Stimulated activated naive CD8-positive, alpha-beta T cell treated with anti-CD3 and anti-CD28 coated beads, Interleukin-15, amount 100 ng/mL, for 72 hours (primary cell): Measurements from ENCODE around the gene NT5C3A.

Experiments used
- ATAC-seq: fragments of 150-1000 bp; cut with Tn5 transposase; 2 replicates; pipeline ENCODE4 v1.10.0; 2021; ENCODE audit warnings: mild to moderate bottlenecking, moderate library complexity
- DNase-seq, 2 donors: peaks; one replicate each; pipeline ENCODE4 v3.0.0; 2021 to 2022
- H3K27ac Mint-ChIP-seq, 2 donors: one replicate each; pipeline ENCODE4 v1.8.0; 2022; ENCODE audit warnings: mild to moderate bottlenecking in 2 of 2, mixed read lengths in 2 of 2, moderate library complexity in 2 of 2
- H3K27me3 Mint-ChIP-seq: one replicate; pipeline ENCODE4 v1.8.0; 2022; ENCODE audit warnings: mixed read lengths
- H3K4me1 Mint-ChIP-seq: one replicate; pipeline ENCODE4 v1.8.0; 2022; ENCODE audit warnings: mild to moderate bottlenecking, mixed read lengths
- H3K4me3 Mint-ChIP-seq, 2 donors: one replicate each; pipeline ENCODE4 v1.8.0; 2022; ENCODE audit warnings: mild to moderate bottlenecking in 2 of 2, mixed read lengths in 2 of 2, moderate library complexity in 1 of 2
- H3K9me3 Mint-ChIP-seq, 2 donors: one replicate each; pipeline ENCODE4 v1.8.0; 2022; ENCODE audit warnings: mixed read lengths in 2 of 2

The NT5C3A gene

DNA sequence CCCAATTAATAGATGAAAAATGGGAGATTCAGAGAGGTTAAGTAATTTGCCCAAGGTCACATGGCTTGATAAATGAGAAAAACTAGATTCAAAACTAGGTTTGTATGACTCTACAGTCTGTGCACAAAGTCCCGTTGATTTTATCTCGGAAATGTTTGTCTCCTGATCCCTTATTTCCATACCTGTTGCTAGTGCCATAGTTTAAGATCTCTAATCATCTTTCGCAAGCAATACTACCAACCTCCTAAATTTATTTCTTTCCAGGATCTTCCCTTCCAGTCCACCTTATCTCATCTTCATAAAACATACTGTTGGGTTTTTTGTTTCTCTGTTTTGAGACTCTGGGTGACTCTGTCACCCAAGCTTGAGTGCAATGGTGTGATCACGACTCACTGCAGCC, 2.9 kb downstream of the NT5C3A start:
- no peak overlapping the region for H3K27ac Mint-ChIP-seq
- peaks cover 45% of the 10 kb centered on the region for H3K4me1 Mint-ChIP-seq
- no peak overlapping the region for H3K4me3 Mint-ChIP-seq

DNA sequence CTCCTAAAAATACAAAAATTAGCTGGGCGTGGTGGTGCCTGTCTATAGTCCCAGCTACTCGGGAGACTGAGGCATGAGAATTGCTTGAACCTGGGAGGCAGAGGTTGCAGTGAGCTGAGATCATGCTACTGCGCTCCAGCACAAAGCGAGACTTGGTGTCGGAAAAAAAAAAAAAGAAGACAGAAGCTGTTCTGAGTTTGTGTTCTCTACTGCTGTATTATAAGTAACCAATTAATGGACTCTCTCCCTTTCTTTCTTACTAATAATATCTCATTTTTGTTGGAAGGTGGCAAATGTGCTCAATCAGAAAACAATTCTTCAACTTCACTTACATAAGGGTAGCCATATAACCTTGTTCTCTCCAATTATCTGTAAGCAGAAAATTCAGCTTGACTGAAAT, 7.4 kb downstream of the NT5C3A start:
- DNase-seq (no peak), ATAC-seq (no peak)
- no peak overlapping the region for H3K4me3 Mint-ChIP-seq
- H3K27ac Mint-ChIP-seq, result peak overlapping the region; percentile 34 to 60
- no peaks in the 10 kb centered on the region for H3K9me3 Mint-ChIP-seq
- peaks cover 55% of the 10 kb centered on the region for H3K4me1 Mint-ChIP-seq
- H3K27me3 Mint-ChIP-seq, result no peaks in the 10 kb centered on the region

More for the DNA sequence above, 2.9 kb downstream of the NT5C3A start:
- Mint-ChIP-seq H3K27me3 (no peaks in the 10 kb centered on the region), H3K9me3 (peaks cover 0 to 3% of the 10 kb centered on the region in 2 donors)
- ATAC-seq (no peak), DNase-seq (no peak)

DNA sequence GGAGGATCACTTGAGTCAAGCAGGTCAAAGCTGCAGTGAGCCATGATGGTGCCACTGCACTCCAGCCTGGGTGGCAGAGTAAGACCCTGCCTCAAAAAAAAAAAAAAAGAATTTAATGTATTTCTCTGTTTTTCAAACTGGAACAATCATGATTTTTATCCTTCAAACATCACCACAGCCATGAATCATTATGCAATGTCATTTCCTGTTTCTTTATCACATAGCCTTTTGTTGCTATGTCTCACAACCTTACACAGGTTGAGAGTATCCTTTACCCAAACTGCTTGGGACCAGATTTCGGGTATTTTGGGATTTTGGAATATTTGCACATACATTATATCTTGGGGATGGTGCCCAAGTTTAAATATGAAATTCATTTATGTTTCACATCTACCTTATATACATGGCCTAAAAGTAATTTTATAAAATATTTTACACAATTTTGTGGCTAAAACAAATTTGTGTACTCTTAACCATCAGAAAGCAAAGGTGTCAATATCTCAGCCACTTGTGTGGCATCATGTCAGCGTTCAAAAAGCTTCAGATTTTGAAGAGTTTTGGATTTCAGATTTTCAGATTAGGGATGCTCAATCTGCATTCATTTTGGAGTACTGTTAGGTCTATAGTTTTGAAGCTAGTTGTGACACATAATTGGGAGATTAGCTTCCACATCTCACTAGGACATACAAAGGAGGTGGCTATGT, 8.2 kb downstream of the NT5C3A start:
- Mint-ChIP-seq H3K27ac (peak overlapping the region; percentile 19 to 63), H3K9me3 (no peaks in the 10 kb centered on the region), H3K4me1 (peaks cover 49% of the 10 kb centered on the region), H3K4me3 (no peak overlapping the region), H3K27me3 (no peaks in the 10 kb centered on the region)
- DNase-seq, result no peak
- peak; percentile 83 for ATAC-seq

DNA sequence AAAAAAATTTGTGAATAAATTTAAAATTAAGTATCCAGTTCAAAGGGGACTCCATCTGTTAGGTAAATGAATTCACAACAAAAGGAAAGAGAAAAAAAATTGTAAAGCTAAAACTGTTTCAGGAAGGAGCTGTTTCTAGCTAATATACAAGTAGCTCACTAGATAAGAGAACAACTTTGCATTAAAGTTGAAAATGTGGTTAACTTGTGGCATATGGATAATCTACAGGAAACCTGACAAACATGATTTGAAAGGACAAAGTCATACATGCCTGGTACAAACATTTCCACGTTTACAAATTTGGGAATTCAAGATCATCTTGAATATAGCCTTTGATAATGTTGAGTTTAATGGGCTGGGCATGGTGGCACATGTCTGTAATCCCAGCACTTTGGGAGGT, 8.9 kb downstream of the NT5C3A start:
- H3K4me1 Mint-ChIP-seq, result peaks cover 43% of the 10 kb centered on the region
- H3K9me3 Mint-ChIP-seq, result no peaks in the 10 kb centered on the region
- peak overlapping the region in 1 of 2 donors; percentile 80 for H3K27ac Mint-ChIP-seq
- DNase-seq (no peak), ATAC-seq (no peak)
- H3K27me3 Mint-ChIP-seq, result no peaks in the 10 kb centered on the region
- no peak overlapping the region for H3K4me3 Mint-ChIP-seq

DNA sequence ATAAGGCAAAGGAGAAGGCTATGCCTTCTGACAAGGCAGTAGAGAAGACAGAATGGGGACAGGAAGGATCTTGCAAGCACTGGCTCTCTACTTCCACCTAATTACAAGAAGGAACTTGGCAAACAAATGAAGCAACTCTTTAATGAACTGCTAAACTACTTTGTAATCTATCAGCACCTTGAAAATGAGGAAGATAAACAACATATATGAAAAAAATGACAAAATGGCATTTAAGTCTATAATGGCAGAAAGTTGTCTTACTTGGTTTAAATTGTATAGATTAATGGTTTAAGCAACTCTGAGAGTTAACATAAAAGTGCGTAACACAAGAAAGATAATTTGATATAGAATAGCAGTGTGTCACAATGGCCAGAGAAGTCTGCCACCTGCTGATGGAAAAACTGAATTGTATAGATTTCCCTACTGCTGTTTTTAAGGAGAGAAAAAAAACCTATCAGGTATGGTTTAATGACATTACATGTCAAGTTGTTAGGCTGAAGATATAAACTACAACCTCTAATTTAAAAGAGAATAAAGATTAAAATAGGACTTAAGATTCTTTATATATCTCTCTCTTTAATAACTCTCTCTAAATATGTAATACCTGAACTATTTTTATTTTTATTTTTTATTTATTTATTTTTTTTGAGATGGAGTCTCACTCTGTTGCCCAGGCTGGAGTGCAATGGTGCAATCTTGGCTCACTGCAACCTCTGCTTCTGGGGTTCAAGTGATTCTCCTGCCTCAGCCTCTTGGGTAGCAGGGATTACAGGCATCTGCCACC, 11.8 kb downstream of the NT5C3A start:
- Mint-ChIP-seq H3K9me3 (no peaks in the 10 kb centered on the region), H3K4me3 (no peak overlapping the region), H3K27me3 (no peaks in the 10 kb centered on the region), H3K27ac (no peak overlapping the region), H3K4me1 (peaks cover 36% of the 10 kb centered on the region)
- no peak for DNase-seq
- no peak for ATAC-seq

DNA sequence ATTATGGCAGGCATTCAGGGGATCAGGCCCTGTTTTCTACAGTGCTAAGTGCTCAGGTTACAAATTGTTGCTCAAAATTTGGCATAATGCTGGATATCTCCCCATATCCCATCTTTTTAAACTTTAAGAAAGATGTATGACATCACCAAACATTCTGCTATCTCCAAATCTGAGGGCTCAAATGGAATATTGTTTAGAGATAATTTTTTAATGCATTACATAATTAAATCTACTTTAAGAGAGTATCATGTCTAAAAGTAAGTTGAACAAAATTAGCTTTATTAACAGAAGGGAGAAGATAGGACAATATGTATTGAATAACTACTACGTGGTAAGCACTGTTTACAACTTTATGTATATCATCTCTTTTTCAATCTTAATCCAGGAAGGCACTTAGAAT, 13.9 kb downstream of the NT5C3A start:
- DNase-seq (no peak), ATAC-seq (no peak)
- Mint-ChIP-seq H3K9me3 (no peaks in the 10 kb centered on the region), H3K4me1 (peaks cover 38% of the 10 kb centered on the region), H3K27ac (no peak overlapping the region), H3K27me3 (no peaks in the 10 kb centered on the region), H3K4me3 (no peak overlapping the region)

DNA sequence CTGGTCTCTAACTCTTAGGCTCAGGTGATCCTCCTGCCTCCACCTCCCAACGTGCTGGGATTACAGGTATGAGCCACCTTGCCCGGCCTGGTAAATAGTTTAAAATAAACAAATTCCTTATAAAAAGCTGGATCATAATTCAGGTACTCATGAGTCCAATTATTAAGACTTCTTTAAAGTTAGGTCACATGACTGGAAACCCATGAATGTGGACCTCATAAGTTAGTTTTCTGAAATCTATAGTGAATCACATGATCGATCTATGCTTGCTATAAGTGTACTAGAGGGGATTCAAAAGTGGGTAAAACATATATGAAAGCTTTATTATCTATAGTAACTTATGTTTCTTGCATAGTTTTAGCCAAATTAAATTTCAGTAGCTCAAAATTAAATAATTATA, 14.3 kb downstream of the NT5C3A start:
- no peak overlapping the region for H3K27ac Mint-ChIP-seq
- no peak overlapping the region for H3K4me3 Mint-ChIP-seq
- no peaks in the 10 kb centered on the region for H3K9me3 Mint-ChIP-seq
- no peak for DNase-seq
- peaks cover 42% of the 10 kb centered on the region for H3K4me1 Mint-ChIP-seq
- no peaks in the 10 kb centered on the region for H3K27me3 Mint-ChIP-seq
- ATAC-seq, result no peak

DNA sequence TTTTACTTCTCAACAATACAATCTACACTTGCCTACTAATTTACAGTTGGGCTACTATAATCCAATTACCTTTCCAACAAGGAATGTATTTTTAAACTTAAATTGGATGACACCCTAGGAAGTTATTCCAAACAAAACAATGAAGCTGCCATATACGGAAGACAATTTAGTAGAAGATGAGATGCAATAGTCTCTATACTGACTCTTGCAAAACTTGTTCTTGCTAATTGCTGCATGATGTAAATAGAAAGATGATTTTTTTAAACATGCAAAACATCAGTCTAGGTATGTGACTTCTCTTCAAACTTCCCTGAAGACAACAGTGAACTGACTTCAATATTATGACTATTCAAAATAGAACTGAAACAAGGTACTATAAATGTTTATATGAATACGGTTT, 17.6 kb downstream of the NT5C3A start:
- DNase-seq (no peak), ATAC-seq (no peak)
- Mint-ChIP-seq H3K4me1 (peaks cover 36% of the 10 kb centered on the region), H3K9me3 (no peaks in the 10 kb centered on the region), H3K27ac (no peak overlapping the region), H3K4me3 (no peak overlapping the region), H3K27me3 (no peaks in the 10 kb centered on the region)

DNA sequence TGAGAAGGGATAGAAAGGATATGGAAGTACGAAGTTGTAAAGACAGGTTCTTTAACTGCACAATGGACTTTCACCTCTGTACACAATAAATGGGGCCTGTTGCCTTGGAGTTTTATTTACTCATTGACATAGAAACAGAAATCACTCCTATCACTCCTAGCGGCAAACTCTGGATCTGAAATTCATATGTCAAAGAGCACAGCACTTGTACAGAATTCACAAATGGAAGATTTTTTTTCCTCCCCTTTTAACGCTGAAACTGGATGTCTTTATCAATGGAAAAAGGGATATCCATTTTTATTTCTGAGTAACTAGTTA, 18.2 kb downstream of the NT5C3A start:
- no peaks in the 10 kb centered on the region for H3K27me3 Mint-ChIP-seq
- peaks cover 42% of the 10 kb centered on the region for H3K4me1 Mint-ChIP-seq
- H3K27ac Mint-ChIP-seq, result no peak overlapping the region
- H3K9me3 Mint-ChIP-seq, result no peaks in the 10 kb centered on the region
- no peak overlapping the region for H3K4me3 Mint-ChIP-seq
- ATAC-seq (no peak), DNase-seq (no peak)

DNA sequence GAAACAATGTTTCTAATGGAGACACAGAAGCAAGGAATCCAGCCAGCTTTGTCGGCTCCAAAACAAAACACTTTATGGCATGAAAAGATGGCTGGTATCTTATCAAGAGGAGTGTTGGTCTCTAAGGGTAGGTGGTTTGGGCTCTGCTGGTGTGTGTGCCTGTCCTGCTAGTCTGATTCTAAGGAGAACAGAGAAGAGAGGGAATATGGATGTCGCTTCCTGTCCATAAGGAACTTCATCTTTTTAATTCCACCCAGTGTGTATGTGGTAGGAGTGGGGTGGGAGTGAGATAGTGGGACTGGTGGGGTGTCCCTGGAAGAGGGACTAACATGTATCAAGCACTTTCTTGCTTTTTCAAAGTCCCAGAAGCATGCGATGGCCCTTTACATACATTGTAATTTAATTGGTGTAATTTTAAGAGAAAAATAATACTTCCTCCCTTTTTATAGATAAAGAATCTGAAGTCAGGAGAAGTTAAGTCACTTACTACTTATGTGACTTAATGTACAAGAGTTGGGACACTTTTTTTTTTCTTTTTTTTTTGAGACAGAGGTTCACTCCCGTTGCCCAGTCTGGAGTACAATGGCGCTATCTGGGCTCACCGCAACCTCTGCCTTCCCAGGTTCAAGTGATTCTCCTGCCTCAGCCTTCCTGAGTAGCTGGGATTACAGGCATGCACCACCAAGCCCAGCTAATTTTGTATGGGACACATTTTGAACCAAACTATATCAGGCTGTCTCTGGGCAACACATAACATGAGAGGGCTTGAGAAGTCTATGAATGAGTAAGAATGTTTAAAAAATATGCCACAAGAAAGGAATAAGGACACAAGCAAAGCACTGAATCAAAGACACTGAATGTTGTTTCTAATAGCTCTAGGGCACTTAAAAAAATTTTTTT, 18.8 kb downstream of the NT5C3A start:
- H3K9me3 Mint-ChIP-seq, result no peaks in the 10 kb centered on the region
- no peaks in the 10 kb centered on the region for H3K27me3 Mint-ChIP-seq
- peaks cover 47% of the 10 kb centered on the region for H3K4me1 Mint-ChIP-seq
- no peak overlapping the region for H3K27ac Mint-ChIP-seq
- no peak overlapping the region for H3K4me3 Mint-ChIP-seq
- DNase-seq (no peak), ATAC-seq (no peak)

DNA sequence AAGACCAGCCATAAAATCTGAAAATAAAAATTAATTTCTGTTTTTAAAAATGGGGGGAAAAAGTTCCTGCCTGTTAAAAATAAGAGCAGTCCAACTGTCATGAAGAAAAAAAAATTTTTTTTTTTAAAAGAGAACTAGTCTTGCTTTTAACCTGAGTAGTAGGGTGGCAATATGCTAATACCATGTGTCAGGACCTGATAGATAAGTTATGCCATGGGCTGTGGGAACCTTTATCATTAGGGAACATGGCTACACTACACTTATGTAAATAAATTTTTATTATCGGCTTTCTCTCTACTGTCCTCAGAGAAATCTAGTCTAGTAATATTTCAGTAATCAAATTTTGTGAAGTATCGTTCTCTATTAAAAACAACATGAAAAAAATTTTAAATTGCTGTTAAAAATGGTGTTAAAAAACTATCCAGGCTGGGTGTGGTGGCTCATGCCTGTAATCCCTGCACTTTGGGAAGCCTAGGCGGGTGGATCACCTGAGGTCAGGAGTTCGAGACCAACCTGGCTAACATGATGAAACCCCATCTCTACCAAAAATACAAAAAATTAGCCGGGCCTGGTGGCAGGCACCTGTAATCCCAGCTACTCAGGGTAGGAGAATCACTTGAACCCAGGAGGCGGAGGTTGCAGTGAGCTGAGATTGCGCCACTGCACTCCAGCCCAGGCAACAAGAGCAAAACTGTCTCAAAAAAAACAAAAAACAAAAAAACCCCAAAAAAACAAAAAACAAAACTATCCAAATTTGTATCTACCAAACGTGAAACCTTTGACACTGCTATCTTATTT, 20.7 kb downstream of the NT5C3A start:
- Mint-ChIP-seq H3K4me3 (no peak overlapping the region), H3K9me3 (no peaks in the 10 kb centered on the region), H3K27me3 (no peaks in the 10 kb centered on the region), H3K4me1 (peaks cover 54% of the 10 kb centered on the region), H3K27ac (no peak overlapping the region)
- no peak for ATAC-seq
- DNase-seq, result no peak

DNA sequence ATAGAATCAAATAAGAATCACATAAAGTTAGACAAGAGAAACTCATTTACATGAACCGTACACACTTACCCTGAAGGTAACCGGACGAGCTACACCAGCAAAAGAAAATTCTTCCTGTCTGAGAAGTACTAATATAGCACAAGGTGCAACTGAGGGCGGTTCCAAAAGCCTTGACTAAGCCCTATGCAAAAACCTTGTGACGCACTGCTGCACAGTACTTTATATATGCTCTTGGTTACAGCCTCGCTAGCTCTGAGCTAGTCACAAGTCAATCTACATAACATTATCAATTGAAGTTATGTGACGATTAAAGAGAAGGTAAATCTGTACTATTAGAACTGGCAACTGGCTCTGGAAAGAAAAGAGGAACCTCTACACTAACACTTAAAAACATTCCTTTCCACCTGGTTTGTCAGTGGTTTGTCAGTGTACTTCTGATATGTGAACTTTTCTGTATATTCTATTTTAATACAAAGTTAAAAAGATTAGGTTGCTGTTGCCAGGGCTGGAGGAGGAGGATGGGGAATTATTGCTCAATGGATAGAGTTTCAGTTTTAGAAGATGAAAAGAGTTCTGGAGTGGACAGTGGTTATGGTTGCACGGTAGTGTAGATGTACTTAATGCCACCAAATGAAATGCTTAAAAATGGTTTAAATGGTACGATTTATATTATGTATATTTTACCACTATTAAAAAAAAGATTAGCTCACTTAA, 21.6 kb downstream of the NT5C3A start:
- H3K4me1 Mint-ChIP-seq, result peaks cover 54% of the 10 kb centered on the region
- peak; percentile 100 for ATAC-seq
- H3K9me3 Mint-ChIP-seq, result no peaks in the 10 kb centered on the region
- H3K27me3 Mint-ChIP-seq, result no peaks in the 10 kb centered on the region
- peak overlapping the region in 1 of 2 donors; percentile 80 for H3K27ac Mint-ChIP-seq
- peak; percentile 40 to 56 for DNase-seq
- peak overlapping the region; percentile 70 to 74 for H3K4me3 Mint-ChIP-seq

DNA sequence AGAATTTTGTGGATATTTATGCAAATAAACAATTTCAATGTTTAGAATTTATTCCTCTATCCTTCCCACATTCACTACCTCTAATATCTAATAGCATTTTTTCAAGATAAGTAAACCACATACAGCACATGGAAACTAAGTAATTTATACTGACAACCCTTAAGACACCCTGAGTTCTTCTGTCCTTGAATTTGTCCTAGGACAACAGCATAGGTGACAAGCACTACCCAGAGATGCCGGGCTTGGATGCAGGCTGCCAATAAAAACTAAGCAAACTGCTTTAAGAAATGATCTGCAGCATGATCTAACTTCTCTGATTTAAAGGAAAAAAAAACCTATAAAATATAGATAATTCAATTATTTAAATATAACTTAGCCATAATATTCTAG, 22.7 kb downstream of the NT5C3A start:
- no peak for DNase-seq
- H3K9me3 Mint-ChIP-seq, result no peaks in the 10 kb centered on the region
- H3K27me3 Mint-ChIP-seq, result no peaks in the 10 kb centered on the region
- peaks cover 52% of the 10 kb centered on the region for H3K4me1 Mint-ChIP-seq
- no peak for ATAC-seq
- no peak overlapping the region for H3K27ac Mint-ChIP-seq
- H3K4me3 Mint-ChIP-seq, result peak overlapping the region; percentile 69 to 83

DNA sequence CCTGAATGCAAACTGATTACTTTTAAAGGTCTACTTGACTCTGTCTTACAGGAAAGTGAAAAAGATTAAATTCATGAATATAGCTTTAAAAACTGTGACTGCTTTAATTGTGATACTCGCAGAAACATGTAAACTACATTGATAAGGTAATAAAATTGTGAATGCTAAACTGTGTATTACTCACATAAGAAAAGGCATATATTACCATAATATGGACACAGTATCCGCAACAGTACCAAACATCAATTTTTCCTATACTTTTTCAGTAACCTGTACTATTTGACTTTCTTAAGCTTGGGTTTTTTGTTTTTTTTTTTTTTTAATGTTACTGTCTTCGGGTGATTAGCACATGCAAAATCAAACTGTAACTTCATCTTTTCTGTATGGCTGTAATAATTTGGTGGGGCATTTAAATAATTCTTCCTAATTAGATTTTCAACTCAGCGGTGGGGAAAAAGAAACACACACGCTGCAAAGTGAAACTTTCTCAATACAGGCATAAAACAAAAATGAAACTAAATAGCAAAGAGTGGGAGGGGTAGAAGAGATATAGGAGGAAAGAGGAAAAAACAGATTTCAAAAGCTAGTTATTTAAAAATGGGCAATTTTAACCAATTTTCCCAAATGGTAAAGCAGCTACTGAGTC, 23.2 kb downstream of the NT5C3A start:
- peaks cover 52% of the 10 kb centered on the region for H3K4me1 Mint-ChIP-seq
- ATAC-seq (peak; percentile 43), DNase-seq (no peak)
- no peaks in the 10 kb centered on the region for H3K9me3 Mint-ChIP-seq
- H3K27me3 Mint-ChIP-seq, result no peaks in the 10 kb centered on the region
- peak overlapping the region; percentile 69 to 83 for H3K4me3 Mint-ChIP-seq
- peak overlapping the region in 1 of 2 donors; percentile 83 for H3K27ac Mint-ChIP-seq
